Epithelial cell of proximal tubule (primary cell): ENCODE measurements around the gene CCDC40. TPM values are rescaled to one million over a fixed set of nuclear protein-coding genes. Genes with fewer than 3 reads are reported as not detected.

Source experiments
- DNase-seq: peaks from one replicate; pipeline ENCODE4 v3.0.0-alpha.2; 2011; ENCODE audit warnings: low read depth
- H3K4me3 ChIP-seq: 2 replicates; pipeline ENCODE4 v1.5.1; 2011; ENCODE audit warnings: low read depth, mild to moderate bottlenecking, low read length
- total RNA-seq: library from RNA; depleted of rRNA; stranded (reverse); fragments of >200 nt; gene quantifications from 2 replicates; pipeline ENCODE4 v1.2.3, GENCODE V29; 2015
- TF ChIP-seq, protein P1 (sequence below): conservative IDR thresholded peaks from 2 replicates; pipeline ENCODE4 v1.5.1; 2012; ENCODE audit warnings: low read depth, mild to moderate bottlenecking, low read length

The CCDC40 gene
- total RNA-seq, 1 donor from 2014 or later = 2.2 TPM

DNA sequence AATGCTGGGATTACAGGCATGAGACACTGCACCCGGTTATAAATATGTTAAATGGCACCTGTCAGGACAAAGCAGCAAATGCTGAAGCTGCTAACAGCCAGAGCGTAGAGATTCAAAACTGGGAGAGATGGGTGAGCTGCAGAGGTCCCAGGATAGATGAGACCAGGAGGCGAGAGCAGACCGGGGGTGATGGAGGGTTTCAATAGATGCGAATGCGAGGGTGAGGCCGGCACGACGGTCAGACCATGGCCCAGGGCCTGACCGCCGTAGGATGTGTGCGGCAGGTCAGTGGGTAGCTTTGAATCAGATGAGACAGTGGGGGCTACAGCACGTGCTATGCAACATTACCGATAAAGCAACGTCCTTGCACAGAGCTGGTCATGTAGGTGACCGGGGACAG lies 14.3 kb downstream of the CCDC40 start:
- no peak for DNase-seq
- TF ChIP-seq, protein P1, sequence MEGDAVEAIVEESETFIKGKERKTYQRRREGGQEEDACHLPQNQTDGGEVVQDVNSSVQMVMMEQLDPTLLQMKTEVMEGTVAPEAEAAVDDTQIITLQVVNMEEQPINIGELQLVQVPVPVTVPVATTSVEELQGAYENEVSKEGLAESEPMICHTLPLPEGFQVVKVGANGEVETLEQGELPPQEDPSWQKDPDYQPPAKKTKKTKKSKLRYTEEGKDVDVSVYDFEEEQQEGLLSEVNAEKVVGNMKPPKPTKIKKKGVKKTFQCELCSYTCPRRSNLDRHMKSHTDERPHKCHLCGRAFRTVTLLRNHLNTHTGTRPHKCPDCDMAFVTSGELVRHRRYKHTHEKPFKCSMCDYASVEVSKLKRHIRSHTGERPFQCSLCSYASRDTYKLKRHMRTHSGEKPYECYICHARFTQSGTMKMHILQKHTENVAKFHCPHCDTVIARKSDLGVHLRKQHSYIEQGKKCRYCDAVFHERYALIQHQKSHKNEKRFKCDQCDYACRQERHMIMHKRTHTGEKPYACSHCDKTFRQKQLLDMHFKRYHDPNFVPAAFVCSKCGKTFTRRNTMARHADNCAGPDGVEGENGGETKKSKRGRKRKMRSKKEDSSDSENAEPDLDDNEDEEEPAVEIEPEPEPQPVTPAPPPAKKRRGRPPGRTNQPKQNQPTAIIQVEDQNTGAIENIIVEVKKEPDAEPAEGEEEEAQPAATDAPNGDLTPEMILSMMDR = no peak
- no peak overlapping the region for H3K4me3 ChIP-seq

GRCh38 chr17:80051681-80052080 lies 15.2 kb downstream of the CCDC40 start:
- TF ChIP-seq, protein P1 = no peak
- no peak for DNase-seq
- H3K4me3 ChIP-seq = no peak overlapping the region

GRCh38 chr17:80053102-80053501 lies 16.7 kb downstream of the CCDC40 start:
- DNase-seq = no peak
- H3K4me3 ChIP-seq = no peak overlapping the region
- TF ChIP-seq, protein P1 = no peak

- H3K4me3 ChIP-seq = no peak overlapping the region
- TF ChIP-seq, protein P1 = no peak
- no peak for DNase-seq
Measured at GRCh38 chr17:80055597-80055996, 19.2 kb downstream of the CCDC40 start.

DNA sequence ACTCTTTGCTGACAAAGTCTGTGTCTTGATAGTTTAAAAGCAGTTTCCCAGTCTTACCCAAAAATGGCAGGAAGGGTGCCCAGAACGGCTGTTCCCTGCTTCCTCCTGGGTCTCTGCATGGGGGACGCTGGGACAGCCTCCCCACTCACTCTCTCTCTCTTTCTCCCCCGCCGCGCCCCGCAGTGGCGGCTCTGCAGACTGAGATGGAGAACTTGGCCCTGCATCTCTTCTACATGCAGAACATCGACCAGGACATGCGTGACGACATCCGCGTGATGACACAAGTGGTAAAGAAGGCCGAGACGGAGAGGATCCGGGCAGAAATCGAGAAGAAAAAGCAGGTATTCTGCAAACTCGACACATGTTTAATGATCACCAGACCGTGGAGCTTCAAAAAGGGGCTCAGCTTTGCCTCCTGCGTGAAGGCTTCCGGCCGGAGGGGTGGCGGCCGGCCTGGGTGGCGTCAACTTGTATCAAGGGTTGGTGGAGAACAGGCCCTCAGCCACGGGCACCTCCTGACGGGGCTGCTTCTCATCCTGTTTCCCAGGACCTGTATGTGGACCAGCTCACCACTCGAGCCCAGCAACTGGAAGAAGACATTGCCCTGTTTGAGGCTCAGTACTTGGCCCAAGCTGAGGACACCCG lies 22.0 kb downstream of the CCDC40 start:
- no peak for DNase-seq
- TF ChIP-seq, protein P1 = no peak
- no peak overlapping the region for H3K4me3 ChIP-seq

DNA sequence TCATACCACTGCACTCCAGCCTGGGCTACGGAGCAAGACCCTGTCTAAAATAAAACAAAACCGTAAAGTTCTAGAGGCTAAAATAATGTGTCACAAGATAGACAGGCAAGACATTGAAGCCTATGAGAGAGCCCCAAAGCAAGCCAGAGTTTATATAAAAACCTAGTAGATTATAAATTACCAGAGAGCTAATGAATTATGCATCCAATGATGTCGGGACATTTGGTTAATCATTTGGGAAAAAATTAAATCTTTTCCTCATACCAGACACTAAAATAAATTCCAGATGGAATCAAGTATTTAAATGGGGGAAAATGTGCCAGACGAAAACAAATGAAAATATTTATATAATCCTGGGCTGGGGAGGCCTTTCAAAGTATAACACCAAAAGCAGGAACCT lies 24.2 kb downstream of the CCDC40 start:
- DNase-seq = peak; percentile 53
- TF ChIP-seq, protein P1 = no peak
- no peak overlapping the region for H3K4me3 ChIP-seq

GRCh38 chr17:80061421-80061820 lies 25.0 kb downstream of the CCDC40 start:
- no peak for DNase-seq
- TF ChIP-seq, protein P1 = no peak

More at GRCh38 chr17:80061421-80061820, 25.0 kb downstream of the CCDC40 start:
- H3K4me3 ChIP-seq = no peak overlapping the region
